Keratinocyte (primary cell): ENCODE results near the gene SLC12A6. TPM values are rescaled to one million over a fixed set of nuclear protein-coding genes. Genes with fewer than 3 reads are reported as not detected.

Experiments used
- DNase-seq: peaks from one replicate; pipeline ENCODE4 v3.0.0-alpha.2; 2011; ENCODE audit warnings: low read depth, missing footprints, low spot score
- FAIRE-seq: peaks from 2 replicates; lab custom pipeline; 2011; peaks lifted over from hg19 to GRCh38; lab: Jason Lieb, UNC
- H2AFZ ChIP-seq: 2 replicates; pipeline ENCODE4 v1.6.0; 2012; ENCODE audit warnings: low read length, control low read depth, inconsistent platforms; ENCODE audit not compliant: control insufficient read depth
- H3K27ac ChIP-seq: 2 replicates; pipeline ENCODE4 v1.5.1; 2011; ENCODE audit warnings: low read length; ENCODE audit not compliant: control insufficient read depth, insufficient read depth
- H3K27me3 ChIP-seq: 3 replicates; pipeline ENCODE4 v1.6.0; 2011; ENCODE audit warnings: low read length; ENCODE audit not compliant: control insufficient read depth, insufficient read depth; ENCODE audit errors: extremely low read depth
- H3K36me3 ChIP-seq, 2 experiments: 2 replicates in 1 of 2; 3 replicates in 1 of 2; pipeline ENCODE4 v1.5.1; 2011; ENCODE audit warnings: low read length in 2 of 2, mild to moderate bottlenecking in 1 of 2; ENCODE audit not compliant: control insufficient read depth in 2 of 2, insufficient read depth in 2 of 2; ENCODE audit errors: extremely low read depth in 1 of 2
- H3K4me1 ChIP-seq: 3 replicates; pipeline ENCODE4 v1.5.1; 2011; ENCODE audit warnings: low read length; ENCODE audit not compliant: control insufficient read depth, insufficient read depth; ENCODE audit errors: extremely low read depth
- H3K4me2 ChIP-seq: 3 replicates; pipeline ENCODE4 v1.6.0; 2011; ENCODE audit warnings: low read depth, low read length; ENCODE audit not compliant: control insufficient read depth, insufficient read depth; ENCODE audit errors: extremely low read depth
- H3K4me3 ChIP-seq, 3 experiments: fragments of 200-600 bp in 1 of 3; sonication (generic) in 1 of 3; 2 replicates in 2 of 3; 3 replicates in 1 of 3; pipeline ENCODE4 v1.5.1; 2011 to 2016; ENCODE audit warnings: low read length in 3 of 3, mild to moderate bottlenecking in 3 of 3, control low read depth in 2 of 3, inconsistent platforms in 1 of 3, low read depth in 1 of 3, mixed read lengths in 1 of 3, mixed run types in 1 of 3, moderate library complexity in 1 of 3; ENCODE audit not compliant: control insufficient read depth in 2 of 3, insufficient read depth in 2 of 3; ENCODE audit errors: extremely low read depth in 1 of 3
- H3K79me2 ChIP-seq: 2 replicates; pipeline ENCODE4 v1.6.0; 2012; ENCODE audit warnings: low read length; ENCODE audit not compliant: control insufficient read depth, insufficient read depth
- H3K9ac ChIP-seq: 3 replicates; pipeline ENCODE4 v1.6.0; 2011; ENCODE audit warnings: low read length; ENCODE audit not compliant: control insufficient read depth, insufficient read depth; ENCODE audit errors: extremely low read depth
- H3K9me1 ChIP-seq: 3 replicates; pipeline ENCODE4 v1.6.0; 2011; ENCODE audit warnings: low read length; ENCODE audit not compliant: control insufficient read depth, insufficient read depth; ENCODE audit errors: extremely low read depth
- H3K9me3 ChIP-seq: 2 replicates; pipeline ENCODE4 v1.5.1; 2012; ENCODE audit warnings: low read depth, low read length; ENCODE audit not compliant: control insufficient read depth
- H4K20me1 ChIP-seq: 3 replicates; pipeline ENCODE4 v1.6.0; 2011; ENCODE audit warnings: low read length; ENCODE audit not compliant: control insufficient read depth, insufficient read depth; ENCODE audit errors: extremely low read depth
- CTCF ChIP-seq, 3 experiments: IDR thresholded peaks in 1 of 3; conservative IDR thresholded peaks in 1 of 3; optimal IDR thresholded peaks in 1 of 3; 2 replicates in 2 of 3; 3 replicates in 1 of 3; pipeline versions ENCODE3 to v1.5.1; 2011; ENCODE audit warnings: low read length in 3 of 3, mild to moderate bottlenecking in 3 of 3, moderate library complexity in 2 of 3, control low read depth in 1 of 3, inconsistent platforms in 1 of 3; ENCODE audit not compliant: insufficient read depth in 2 of 3; ENCODE audit errors: extremely low read depth in 1 of 3
- EZH2 ChIP-seq: IDR thresholded peaks from one replicate; pipeline ENCODE4 v1.6.1; 2012; ENCODE audit warnings: inconsistent platforms, mild to moderate bottlenecking, low read length, moderate library complexity
- dilution Hi-C: fragments of 300-500 bp; cut with MboI; formaldehyde crosslinking; loops from one replicate; pipeline ENCODE4 v1.7.0; 2020; ENCODE audit warnings: low sequenced_read_pairs; ENCODE audit not compliant: extremely low pct_ligation_motif_present
- polyA plus RNA-seq, 5 experiments: library from polyadenylated mRNA; depleted of rRNA in 3 of 5; stranded (reverse) in 3 of 5; stranded (forward) in 1 of 5; unstranded in 1 of 5; fragments of >200 nt; gene quantifications; 1 replicate in 1 of 5; 2 replicates in 3 of 5; 3 replicates in 1 of 5; pipeline versions ENCODE4 v1.2.1 to v1.2.3, GENCODE V29; 2011 to 2012; ENCODE audit warnings: missing spikeins in 2 of 5, low read depth in 1 of 5, low replicate concordance in 1 of 5

The SLC12A6 gene
- polyA plus RNA-seq, 1 donor (not counting 4 experiments of a cell fraction or from before 2014, with no cell fraction given): 24.3 TPM

DNA sequence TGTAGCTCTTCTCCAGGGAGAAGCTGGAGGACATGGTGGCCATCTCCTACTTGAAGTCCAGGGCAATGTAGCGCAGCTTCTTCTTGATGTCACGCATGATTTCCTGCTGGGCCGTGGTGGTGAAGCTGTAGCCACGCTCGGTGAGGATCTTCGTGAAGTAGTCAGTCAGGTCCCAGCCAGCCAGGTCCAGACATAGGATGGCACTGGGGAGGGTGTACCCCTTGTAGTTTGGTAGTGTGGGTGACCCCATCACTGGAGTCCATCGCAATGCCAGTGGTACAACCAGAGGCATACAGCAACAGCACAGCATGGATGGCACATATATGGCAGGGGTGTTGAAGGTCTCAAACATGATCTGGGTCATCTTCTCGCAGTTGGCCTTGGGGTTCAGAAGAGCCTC lies 36.4 kb upstream of the SLC12A6 start:
- H2AFZ ChIP-seq: no peak overlapping the region
- H3K27me3 ChIP-seq: no peaks in the 10 kb centered on the region
- FAIRE-seq: no peak
- H4K20me1 ChIP-seq: no peaks in the 10 kb centered on the region
- no peak for DNase-seq
- no peak overlapping the region for H3K4me2 ChIP-seq
- no peaks in the 10 kb centered on the region for H3K9me3 ChIP-seq
- no peaks in the 10 kb centered on the region for H3K4me1 ChIP-seq
- no peaks in the 10 kb centered on the region for H3K79me2 ChIP-seq
- dilution Hi-C loops: no loop called here
- H3K9ac ChIP-seq: no peak overlapping the region
- no peak overlapping the region for H3K27ac ChIP-seq
- H3K9me1 ChIP-seq: no peaks in the 10 kb centered on the region
- no peak overlapping the region for H3K4me3 ChIP-seq
- TF ChIP-seq EZH2 (no peak), CTCF (optimal IDR thresholded peaks at IDR 0.05 in 1 of 3, IDR thresholded peaks at IDR 0.05 in 1 of 3, conservative IDR thresholded peaks at IDR 0.05 in 1 of 3; ENCODE audit: extremely low read depth in 1 of 3, insufficient read depth in 2 of 3, low read length in 3 of 3) (no peak)
- H3K36me3 ChIP-seq: no peaks in the 10 kb centered on the region

DNA sequence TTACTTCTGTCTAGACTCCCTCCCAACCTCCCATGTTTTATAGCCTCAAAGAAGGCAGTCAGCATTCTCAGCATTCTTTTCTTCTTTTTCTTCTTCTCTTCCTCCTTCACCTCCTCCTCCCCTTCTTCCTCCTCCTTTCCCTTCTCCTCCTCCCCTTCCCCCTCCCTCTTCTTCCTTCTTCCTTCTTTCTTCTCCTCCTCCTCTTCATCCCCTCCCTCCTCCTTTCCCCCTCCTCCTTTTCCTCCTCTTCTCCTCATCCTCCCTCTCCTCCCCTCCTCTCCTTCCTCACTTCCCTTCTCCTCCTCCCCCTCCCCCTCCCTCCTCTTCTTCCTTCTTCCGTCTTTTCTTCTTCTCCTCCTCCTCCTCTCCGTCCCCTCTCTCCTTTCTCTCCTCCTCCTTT lies 33.1 kb upstream of the SLC12A6 start:
- Histone ChIP-seq H4K20me1 (no peaks in the 10 kb centered on the region), H3K9me3 (no peaks in the 10 kb centered on the region), H3K27ac (no peak overlapping the region), H3K4me1 (peaks cover 11% of the 10 kb centered on the region), H3K4me2 (no peak overlapping the region), H2AFZ (no peak overlapping the region), H3K27me3 (no peaks in the 10 kb centered on the region), H3K36me3 (no peaks in the 10 kb centered on the region), H3K79me2 (peaks cover 11% of the 10 kb centered on the region), H3K9me1 (no peaks in the 10 kb centered on the region), H3K9ac (no peak overlapping the region), H3K4me3 (no peak overlapping the region)
- dilution Hi-C loops: no loop called here
- FAIRE-seq (no peak), DNase-seq (no peak)
- TF ChIP-seq CTCF (optimal IDR thresholded peaks at IDR 0.05 in 1 of 3, IDR thresholded peaks at IDR 0.05 in 1 of 3, conservative IDR thresholded peaks at IDR 0.05 in 1 of 3; ENCODE audit: extremely low read depth in 1 of 3, insufficient read depth in 2 of 3, low read length in 3 of 3): no peak
- no peak for TF ChIP-seq EZH2
